Suprapubic skin (tissue), 4 donors: ENCODE measurements around the gene PCSK5.
"Not testable (repeated sequence)": the region's sequence is repeated elsewhere in the genome, so short reads cannot be mapped to it uniquely, and the experiment has no call there.

ENCODE experiments used
- CTCF ChIP-seq, 2 donors: fragments of 200-600 bp in 1 of 2; fragments of 450-650 bp in 1 of 2; sonication (generic) in 1 of 2; IDR thresholded peaks; one replicate each; pipeline ENCODE4 v1.5.1; 2016 to 2019; ENCODE audit warnings: antibody characterized with exemption in 2 of 2, mild to moderate bottlenecking in 1 of 2, moderate library complexity in 1 of 2
- EP300 ChIP-seq: sonication (generic); formaldehyde crosslinking; IDR thresholded peaks from one replicate; pipeline ENCODE4 v1.6.1; 2017; ENCODE audit warnings: antibody characterized with exemption
- POLR2A ChIP-seq, 2 donors: fragments of 450-650 bp; IDR thresholded peaks; one replicate each; pipeline ENCODE4 v1.6.1; 2017; ENCODE audit warnings: antibody characterized with exemption in 2 of 2, mild to moderate bottlenecking in 2 of 2, moderate library complexity in 2 of 2
- POLR2AphosphoS5 ChIP-seq, 3 donors: sonication (generic); formaldehyde crosslinking; IDR thresholded peaks; one replicate each; pipeline ENCODE4 v1.6.1; 2017; ENCODE audit warnings: antibody characterized with exemption in 3 of 3

DNA sequence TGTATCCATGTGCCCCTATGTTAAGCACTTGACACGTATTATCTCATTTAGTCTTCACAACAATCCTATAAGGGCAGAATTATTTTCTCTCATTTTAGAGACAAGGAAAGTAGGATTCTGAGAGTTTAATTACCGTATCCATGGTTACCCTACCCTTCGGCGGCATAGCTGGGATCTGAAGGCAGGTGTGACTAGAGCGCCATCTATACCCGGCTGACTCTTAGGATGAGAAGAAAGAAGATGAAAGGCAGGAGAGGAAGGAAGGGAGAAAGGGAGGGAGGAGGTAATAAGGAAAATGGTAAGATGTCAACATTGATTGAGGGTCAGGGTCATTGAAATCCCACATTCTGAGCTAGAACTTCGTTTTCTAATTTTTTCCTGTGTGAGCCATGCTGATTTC lies 416.6 kb downstream of the PCSK5 start:
- not testable (repeated sequence) for TF ChIP-seq CTCF (IDR thresholded peaks at IDR 0.05); POLR2A (IDR thresholded peaks at IDR 0.05); POLR2AphosphoS5 (IDR thresholded peaks at IDR 0.05); EP300
